NCI-H2107 treated with DMSO at 0.1 percent for 48 hours (cell line): ENCODE measurements around the gene GLT8D1.
"Not testable (repeated sequence)": the region's sequence is repeated elsewhere in the genome, so short reads cannot be mapped to it uniquely, and the experiment has no call there.

ENCODE experiments used
- DNase-seq: peaks from one replicate; lab custom pipeline; 2025; ENCODE audit not compliant: unreplicated experiment; lab: John Stamatoyannopoulos, UW

GLT8D1 gene

GRCh38 chr3:52681596-52681995, 24.0 kb downstream of the GLT8D1 start:
- no peak for DNase-seq

- no peak for DNase-seq
These were observed 25.8 kb downstream of the GLT8D1 start for GRCh38 chr3:52679811-52680210.

DNA sequence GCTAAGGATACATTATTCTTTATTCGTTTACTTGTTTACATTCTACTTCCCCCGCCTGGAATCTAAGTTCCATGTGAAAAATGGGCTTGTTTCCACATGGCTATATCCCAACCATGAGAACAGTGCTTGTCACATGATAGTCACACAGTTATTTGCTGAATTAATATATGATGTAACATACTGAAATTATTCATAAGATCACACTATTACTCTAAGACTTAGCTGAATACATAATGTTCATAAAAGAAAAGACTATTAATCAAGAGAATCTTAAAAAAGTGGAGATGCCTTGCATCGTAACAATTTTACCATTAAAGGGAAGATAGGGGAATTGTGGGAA, 26.4 kb downstream of the GLT8D1 start:
- no peak for DNase-seq

- no peak for DNase-seq
These were observed 27.1 kb downstream of the GLT8D1 start for GRCh38 chr3:52678265-52679198.

GRCh38 chr3:52676201-52676600, 29.4 kb downstream of the GLT8D1 start:
- not testable (repeated sequence) for DNase-seq

DNA sequence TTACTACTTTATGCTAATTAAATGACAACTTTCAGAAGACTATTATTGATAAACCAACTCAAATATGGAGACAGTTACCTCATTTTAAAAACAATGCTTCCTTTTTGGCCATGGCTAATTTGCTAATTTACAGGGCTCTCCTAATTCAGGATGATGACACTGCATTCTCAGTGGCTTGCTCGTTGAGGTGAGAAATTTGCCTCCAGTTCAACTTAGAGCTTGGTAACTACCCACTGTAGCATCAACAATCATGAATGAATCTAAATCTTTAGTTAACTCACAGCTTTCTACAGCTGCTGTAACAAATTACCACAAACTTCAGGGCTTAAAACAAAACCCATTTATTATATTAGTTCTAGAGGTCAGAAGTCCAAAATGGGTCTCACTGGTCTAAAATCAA, 33.9 kb downstream of the GLT8D1 start:
- no peak for DNase-seq

GRCh38 chr3:52670621-52671521, 34.7 kb downstream of the GLT8D1 start:
- no peak for DNase-seq

DNA sequence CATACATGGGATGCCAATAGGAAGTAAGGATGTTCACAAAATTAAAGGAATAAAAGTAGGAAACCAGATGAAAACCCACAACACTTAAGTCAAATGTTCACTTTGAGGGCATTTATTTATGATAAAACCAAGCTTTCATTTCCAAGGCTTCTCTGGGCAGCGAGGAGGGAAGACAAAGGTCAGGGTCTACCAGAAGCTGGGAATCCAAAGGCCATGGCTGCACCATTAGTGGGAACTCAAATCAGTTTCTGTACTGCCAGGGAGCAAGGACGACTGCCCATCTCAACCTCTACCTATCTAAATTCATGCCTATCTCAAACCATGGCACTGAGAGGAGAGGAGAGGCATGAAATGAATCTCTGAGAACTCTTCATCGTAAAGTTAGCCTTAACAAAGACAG, 42.5 kb downstream of the GLT8D1 start:
- DNase-seq, result no peak

GRCh38 chr3:52660046-52660445, 45.5 kb downstream of the GLT8D1 start:
- no peak for DNase-seq

- no peak for DNase-seq
These were observed 49.7 kb downstream of the GLT8D1 start for GRCh38 chr3:52655895-52656294.

DNA sequence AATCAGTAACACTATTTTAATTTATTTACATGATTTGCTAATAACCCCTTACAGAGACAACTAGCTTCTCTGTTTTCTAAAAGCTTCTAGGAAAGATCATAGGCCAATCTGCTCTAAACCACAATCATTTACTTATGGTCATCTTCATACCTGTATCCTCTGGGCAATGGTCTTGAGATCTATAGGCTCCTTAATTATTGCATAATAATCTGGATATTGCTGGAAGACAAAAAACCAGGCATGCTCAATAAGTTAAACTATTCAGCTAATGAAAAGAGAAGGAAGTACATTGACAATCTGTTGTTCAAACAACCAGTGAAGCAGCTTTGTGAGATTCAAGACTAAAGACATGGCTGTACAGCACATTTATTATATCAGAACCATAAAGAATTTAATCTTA, 54.0 kb downstream of the GLT8D1 start:
- no peak for DNase-seq

- no peak for DNase-seq
These were observed 55.2 kb downstream of the GLT8D1 start for GRCh38 chr3:52650439-52650838.

GRCh38 chr3:52649461-52650210, 56.0 kb downstream of the GLT8D1 start:
- no peak for DNase-seq

- DNase-seq, result no peak
These were observed 60.0 kb downstream of the GLT8D1 start for GRCh38 chr3:52645549-52645948.
